ENCODE measurements around the gene PPP1R7.

PPP1R7 gene

GRCh38 chr2:241120440-241120839 lies 29.8 kb upstream of the PPP1R7 start:
- DNase-seq (ENCODE audit: low spot score) = no peak

- no peak for DNase-seq (ENCODE audit: low spot score)
Observed at GRCh38 chr2:241121008-241121407, 29.3 kb upstream of the PPP1R7 start.

- DNase-seq (ENCODE audit: low spot score) = no peak
Observed at GRCh38 chr2:241122376-241123002, 27.8 kb upstream of the PPP1R7 start.

- no peak for DNase-seq (ENCODE audit: low spot score)
Observed at GRCh38 chr2:241123816-241124536, 26.3 kb upstream of the PPP1R7 start.

DNA sequence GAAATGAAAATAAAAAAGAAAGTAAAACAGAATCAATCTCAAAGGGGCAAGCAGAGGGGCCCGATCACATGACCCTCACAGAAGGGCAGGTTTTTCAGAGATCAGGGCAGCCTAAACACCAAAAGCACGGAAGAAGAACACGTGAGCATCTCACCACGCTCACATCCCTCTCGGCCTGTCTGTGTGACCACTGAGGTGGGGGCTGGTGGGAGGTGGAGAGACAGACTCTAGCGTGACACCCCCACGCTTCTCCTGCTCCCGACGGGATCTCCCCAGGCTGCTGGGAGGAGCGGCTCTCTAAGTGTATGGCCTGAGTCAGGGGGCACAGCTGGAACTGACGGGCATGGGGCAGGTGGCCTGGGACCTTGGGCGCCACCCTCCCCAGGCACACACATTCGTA lies 24.6 kb upstream of the PPP1R7 start:
- DNase-seq (ENCODE audit: low spot score) = no peak

DNA sequence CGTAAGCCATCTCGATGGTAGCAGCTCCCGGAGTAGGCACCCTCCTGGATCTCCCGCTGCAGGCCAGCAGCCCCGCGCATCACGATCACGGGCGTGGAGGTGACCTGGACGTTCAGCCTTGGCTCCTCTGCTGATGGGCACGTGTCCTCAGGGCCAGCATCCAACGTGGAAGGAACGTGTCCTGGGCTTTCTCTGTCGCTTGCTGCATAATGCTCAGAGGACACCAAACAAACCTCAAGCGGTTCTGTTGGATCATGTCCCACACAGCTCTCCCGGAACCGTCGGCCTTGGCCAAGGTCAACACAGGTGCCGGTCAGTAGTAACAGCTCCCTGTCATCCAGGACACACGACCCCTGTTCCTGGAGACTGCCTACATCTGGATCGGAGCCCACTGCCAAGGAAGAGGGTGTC lies 24.1 kb upstream of the PPP1R7 start:
- DNase-seq (ENCODE audit: low spot score) = no peak

DNA sequence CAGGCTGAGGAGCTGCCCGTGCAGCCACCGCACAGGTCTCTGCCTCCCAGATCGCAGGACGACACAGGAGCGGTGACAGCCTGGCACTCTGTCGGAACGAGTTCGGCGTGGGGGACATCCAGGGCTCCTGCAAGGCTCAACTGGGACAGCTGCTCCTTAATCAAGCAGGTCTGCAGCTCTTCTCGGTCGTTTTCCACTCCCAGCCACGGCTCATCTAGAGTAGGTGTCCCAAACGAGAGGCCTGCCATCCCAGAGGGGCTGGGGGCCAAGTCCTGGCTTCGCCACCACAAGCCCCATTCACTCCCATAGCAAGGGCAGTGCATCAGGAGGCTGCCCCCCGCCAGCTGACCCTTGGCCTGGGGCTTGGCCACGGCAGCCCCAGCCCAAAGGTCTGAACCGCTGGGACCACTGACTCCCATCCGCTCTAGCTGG lies 23.5 kb upstream of the PPP1R7 start:
- DNase-seq (ENCODE audit: low spot score) = no peak

DNA sequence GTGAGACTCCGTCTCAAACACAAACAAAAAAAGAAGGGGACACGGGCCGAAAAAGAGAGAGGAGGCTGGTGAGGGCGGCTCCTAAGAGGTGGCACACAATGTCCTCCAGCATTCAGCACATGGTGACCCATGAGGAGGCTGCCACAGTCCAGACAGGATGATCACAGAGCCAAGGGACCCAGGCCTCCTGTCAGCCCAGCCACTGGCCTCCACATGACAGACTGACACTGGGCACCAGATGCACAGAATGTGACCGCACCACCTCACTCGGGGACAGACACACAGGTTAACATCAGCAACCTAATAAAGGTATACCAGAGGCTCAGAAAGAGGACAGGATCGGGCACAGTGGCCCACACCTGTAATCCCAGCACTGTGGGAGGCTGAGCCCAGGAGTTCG lies 22.0 kb upstream of the PPP1R7 start:
- no peak for DNase-seq (ENCODE audit: low spot score)

DNA sequence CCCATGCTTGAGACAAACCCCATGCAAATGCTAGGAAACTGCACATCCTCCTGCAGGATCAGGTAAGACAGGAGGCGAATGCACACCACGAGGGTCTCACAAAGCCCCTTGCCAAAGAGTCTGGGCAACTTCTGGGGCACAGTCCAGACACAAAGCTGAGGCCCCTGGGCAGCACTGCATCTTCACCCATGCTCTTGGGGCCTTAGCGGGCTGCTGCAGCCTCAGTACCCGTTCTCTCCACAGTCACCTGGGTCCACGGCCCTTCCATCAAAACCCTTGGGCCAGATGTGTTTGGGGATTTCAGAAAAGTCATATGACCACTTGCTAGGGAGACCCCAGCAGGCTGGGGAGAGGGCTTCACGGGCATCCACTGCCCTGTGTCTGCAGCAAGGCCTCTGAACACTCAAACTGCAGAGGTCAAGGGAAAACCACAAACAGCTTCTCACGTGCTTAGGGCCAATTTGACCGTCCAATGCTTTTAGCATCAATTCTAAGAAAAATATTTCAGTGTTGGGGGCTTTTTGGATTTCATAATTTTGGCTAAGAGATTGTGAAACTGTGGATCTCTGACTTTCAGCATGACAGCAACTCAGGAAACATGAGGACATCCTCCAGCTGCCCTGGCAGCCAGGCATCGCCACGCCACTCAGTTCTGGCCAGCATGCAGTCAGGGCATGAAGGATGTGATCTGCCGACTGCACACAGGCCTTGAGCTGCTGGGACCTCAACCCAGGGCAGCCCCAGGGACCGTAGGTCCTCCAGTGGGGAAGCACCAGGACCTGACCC lies 21.0 kb upstream of the PPP1R7 start:
- DNase-seq (ENCODE audit: low spot score) = no peak

- no peak for DNase-seq (ENCODE audit: low spot score)
Observed at GRCh38 chr2:241130316-241130715, 20.0 kb upstream of the PPP1R7 start.

DNA sequence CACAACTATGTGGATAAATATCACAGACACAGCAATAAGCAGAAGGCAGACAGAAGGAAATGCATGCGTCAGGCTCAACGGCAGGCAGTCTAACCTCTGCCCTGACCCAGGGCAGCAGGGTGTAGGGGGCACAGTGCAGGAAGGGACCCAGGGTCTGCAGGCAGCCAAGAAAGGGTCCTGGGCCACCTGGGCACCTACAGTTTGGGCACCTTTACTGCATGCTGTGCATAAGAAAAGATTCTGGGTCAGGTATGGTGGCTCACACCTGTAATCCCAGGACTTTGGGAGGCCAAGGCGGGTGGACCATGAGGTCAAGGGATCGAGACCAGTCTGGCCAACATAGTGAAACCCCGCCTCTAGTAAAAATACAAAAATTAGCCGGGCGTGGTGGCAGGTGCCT lies 18.7 kb upstream of the PPP1R7 start:
- no peak for DNase-seq (ENCODE audit: low spot score)

DNA sequence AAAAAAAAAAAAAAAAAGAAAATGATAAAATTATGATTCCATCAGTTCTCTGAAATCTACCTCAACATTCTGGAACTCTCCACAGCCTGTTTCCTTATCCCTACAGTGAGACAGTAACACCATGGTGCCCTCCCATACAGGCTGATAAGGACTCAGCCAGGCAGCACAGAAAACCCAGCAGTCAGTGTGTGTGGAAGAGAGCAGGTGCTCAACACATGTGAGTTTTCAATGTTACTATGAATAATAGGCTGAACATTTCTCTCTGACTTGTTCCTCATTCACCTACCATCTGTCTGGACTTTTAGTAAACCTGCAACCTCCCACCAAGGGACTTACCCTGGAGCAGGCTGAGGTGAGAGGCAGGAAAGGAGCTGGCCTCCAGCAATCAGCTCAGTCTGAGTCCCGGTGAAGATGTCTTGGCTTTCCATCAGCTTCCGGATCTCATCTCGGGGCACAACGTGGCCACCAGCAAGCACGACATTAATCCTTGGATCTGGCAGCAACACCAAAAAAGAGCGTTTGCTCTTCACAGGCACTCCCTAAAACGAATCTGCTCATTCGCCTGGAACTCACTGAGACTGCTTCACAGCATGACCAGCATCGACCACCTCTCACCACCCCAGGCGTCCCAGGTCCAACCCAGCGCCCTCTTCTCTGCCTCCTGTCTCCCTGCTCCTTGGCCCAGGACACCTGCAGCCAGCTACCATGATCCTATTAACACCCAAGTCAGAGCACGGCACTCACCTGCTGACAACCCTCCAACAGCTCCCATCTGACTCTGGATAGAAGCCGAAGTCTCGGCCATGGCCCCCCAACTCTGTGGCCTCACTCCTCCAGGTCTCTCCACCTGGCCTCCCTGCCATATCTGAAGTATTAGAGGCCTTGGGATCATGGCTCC lies 17.5 kb upstream of the PPP1R7 start:
- no peak for DNase-seq (ENCODE audit: low spot score)

DNA sequence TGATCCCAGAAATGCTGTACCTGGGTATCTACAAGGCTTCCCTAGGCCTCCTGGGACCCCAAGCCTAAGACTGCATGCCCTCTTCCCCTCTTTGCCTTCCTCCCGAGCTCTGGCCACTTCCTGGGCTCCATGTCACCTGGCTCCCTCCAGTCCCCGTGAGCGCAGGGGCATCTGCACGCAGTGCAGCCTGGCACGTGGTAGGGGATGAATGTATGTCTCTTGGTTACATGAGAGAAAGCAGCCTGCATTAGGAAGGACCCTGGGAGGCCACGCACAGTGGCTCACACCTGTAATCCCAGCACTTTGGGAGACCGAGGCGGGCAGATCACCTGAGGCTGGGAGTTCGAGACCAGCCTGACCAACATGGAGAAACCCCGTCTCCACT lies 16.8 kb upstream of the PPP1R7 start:
- no peak for DNase-seq (ENCODE audit: low spot score)

DNA sequence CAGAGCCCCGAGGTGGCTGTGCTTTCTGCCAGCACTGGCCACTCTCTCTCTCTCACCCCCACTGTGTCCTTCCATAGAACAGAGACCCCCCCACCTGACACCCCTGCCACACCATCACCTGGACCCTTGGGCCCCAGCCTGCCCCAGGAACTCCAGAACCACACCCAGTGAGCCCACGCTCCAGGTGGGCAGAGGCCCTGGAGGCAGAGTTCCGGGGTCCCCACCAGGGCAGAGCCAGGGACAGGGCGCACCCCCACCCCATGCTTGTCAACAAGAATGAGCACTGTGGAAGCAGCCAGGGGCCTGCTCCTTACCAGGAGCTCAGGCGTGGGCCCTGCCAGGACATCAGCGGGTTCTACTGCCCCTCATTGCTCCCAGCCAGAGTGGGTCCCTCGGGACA lies 15.6 kb upstream of the PPP1R7 start:
- DNase-seq (ENCODE audit: low spot score) = no peak

DNA sequence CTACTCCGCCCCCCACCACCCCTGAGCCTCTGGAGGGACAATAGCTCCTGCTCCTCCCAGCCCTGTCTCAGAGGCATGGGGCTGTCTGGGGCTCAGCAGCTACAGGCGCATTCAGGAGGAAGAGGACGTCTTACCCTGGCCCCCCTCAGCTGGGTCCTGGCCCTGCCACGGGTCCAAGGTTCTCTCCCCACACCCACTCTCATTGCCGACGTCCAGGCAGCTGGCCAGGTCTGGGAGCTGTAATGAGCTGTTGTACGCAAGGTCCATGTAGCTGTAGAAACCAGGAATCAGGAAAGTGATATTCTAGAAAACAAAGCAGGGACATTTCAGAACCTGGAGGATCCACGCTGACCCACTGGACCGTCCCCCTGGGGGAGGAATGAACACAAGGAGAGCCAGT lies 14.5 kb upstream of the PPP1R7 start:
- DNase-seq (ENCODE audit: low spot score) = no peak

DNA sequence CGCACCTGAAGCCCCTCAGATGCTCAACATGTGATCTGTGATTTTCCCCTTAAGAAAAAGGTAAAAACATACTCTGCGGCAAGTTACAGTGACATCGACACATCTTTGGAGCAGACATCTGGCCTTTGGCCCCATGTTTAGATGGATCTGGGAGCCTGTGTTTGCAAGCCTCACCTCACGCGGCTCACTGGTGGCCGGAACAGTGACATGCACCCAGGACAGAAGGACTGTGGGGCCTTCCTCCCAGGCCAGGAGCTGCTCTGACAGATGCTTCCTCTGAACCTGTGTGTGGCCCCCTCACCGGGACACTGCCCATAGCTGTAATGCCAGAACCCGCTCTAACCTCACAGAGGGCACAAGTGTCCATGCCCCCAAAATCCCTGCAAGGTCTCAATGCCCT lies 14.1 kb upstream of the PPP1R7 start:
- no peak for DNase-seq (ENCODE audit: low spot score)

GRCh38 chr2:241136661-241137260 lies 13.5 kb upstream of the PPP1R7 start:
- DNase-seq (ENCODE audit: low spot score) = no peak

GRCh38 chr2:241137276-241138190 lies 12.7 kb upstream of the PPP1R7 start:
- DNase-seq (ENCODE audit: low spot score) = no peak

- DNase-seq (ENCODE audit: low spot score) = no peak
Observed at GRCh38 chr2:241138471-241138870, 11.8 kb upstream of the PPP1R7 start.
